K562 (cell line): ENCODE results near the gene CPOX. TPM values are rescaled to one million over a fixed set of nuclear protein-coding genes. Genes with fewer than 3 reads are reported as not detected.
"Not testable (repeated sequence)": the region's sequence is repeated elsewhere in the genome, so short reads cannot be mapped to it uniquely, and the experiment has no call there.

Source experiments
- ATAC-seq: fragments of 200-7000 bp; cut with Tn5 transposase; 3 replicates; pipeline ENCODE4 v1.9.1; 2020; ENCODE audit warnings: moderate library complexity
- BruUV-seq: library from RNA; stranded (reverse); fragments of 400-500 nt; replicated peaks from 2 replicates; lab custom pipeline; 2021; lab: Mats Ljungman, UMichigan
- CTCF ChIA-PET: fragments of 300-600 bp; formaldehyde crosslinking; extraction: SDS; loops from one replicate; lab custom pipeline; 2021; ENCODE audit warnings: low intra/inter-chr PET ratio; lab: Yijun Ruan, JAX
- POLR2A ChIA-PET: fragments of 300-600, 350-650 bp; sonication (Branson Sonifier 250); formaldehyde crosslinking; extraction: SDS; loops from one replicate; lab custom pipeline; 2021; ENCODE audit warnings: antibody characterized with exemption, inconsistent platforms; lab: Yijun Ruan, JAX
- DNase-seq, 4 experiments: peaks; one replicate each; pipeline versions ENCODE4 v3.0.0 to v3.0.0-alpha.2; 2011 to 2018; ENCODE audit warnings: low spot score in 3 of 4, mixed read lengths in 3 of 4; ENCODE audit errors: extremely low read depth in 1 of 4
- FAIRE-seq: peaks from 2 replicates; lab custom pipeline; 2011; peaks lifted over from hg19 to GRCh38; lab: Jason Lieb, UNC
- H2AFZ ChIP-seq: 2 replicates; pipeline ENCODE4 v1.6.0; 2011; ENCODE audit warnings: low read depth, low read length, control low read depth, inconsistent platforms
- H3K27ac ChIP-seq: fragments of 200-600 bp; 3 replicates; pipeline ENCODE4 v1.8.0; 2011; ENCODE audit warnings: low read depth, mild to moderate bottlenecking, control low read depth, inconsistent platforms, low read length, moderate library complexity, mixed read lengths; ENCODE audit errors: extremely low read depth
- H3K27me3 ChIP-seq, 2 experiments: fragments of 300-600 bp in 1 of 2; 2 replicates in 1 of 2; 3 replicates in 1 of 2; pipeline versions ENCODE4 v1.6.0 to v1.8.0; 2011; ENCODE audit warnings: inconsistent platforms in 2 of 2, low read length in 2 of 2, mild to moderate bottlenecking in 1 of 2, mixed read lengths in 1 of 2, moderate library complexity in 1 of 2; ENCODE audit not compliant: control insufficient read depth in 2 of 2, insufficient read depth in 2 of 2
- H3K36me3 ChIP-seq: fragments of 300-600 bp; 3 replicates; pipeline ENCODE4 v1.8.0; 2011; ENCODE audit warnings: mild to moderate bottlenecking, low read length, inconsistent platforms; ENCODE audit not compliant: control insufficient read depth, insufficient read depth
- H3K4me1 ChIP-seq, 2 experiments: fragments of 200-600 bp in 1 of 2; replicated peaks in 1 of 2; 2 replicates in 1 of 2; 3 replicates in 1 of 2; pipeline versions ENCODE4 v1.5.1 to v1.8.0; 2011; ENCODE audit warnings: inconsistent platforms in 2 of 2, low read length in 2 of 2, mild to moderate bottlenecking in 1 of 2, mixed read lengths in 1 of 2, moderate library complexity in 1 of 2; ENCODE audit not compliant: control insufficient read depth in 2 of 2, insufficient read depth in 2 of 2
- H3K4me2 ChIP-seq: 2 replicates; pipeline ENCODE4 v1.6.1; 2011; ENCODE audit warnings: low read length, control low read depth, inconsistent platforms, mixed read lengths; ENCODE audit not compliant: insufficient read depth
- H3K4me3 ChIP-seq: fragments of 200-600 bp; sonication (generic), shearing (Covaris generic); 2 replicates; pipeline ENCODE4 v1.5.1; 2016; ENCODE audit warnings: control low read depth, inconsistent platforms
- H3K79me2 ChIP-seq: fragments of 200-600 bp; 3 replicates; pipeline ENCODE4 v1.8.0; 2011; ENCODE audit warnings: low read length, inconsistent platforms; ENCODE audit not compliant: control insufficient read depth, insufficient read depth
- H3K9ac ChIP-seq, 2 experiments: 2 replicates each; pipeline versions ENCODE4 v1.6.0 to v1.6.1; 2011; ENCODE audit warnings: low read depth in 2 of 2, low read length in 2 of 2, control low read depth in 1 of 2, inconsistent platforms in 1 of 2, mild to moderate bottlenecking in 1 of 2, mixed read lengths in 1 of 2; ENCODE audit not compliant: insufficient read depth in 1 of 2
- H3K9me1 ChIP-seq: one replicate; pipeline ENCODE4 v1.6.0; 2011; ENCODE audit warnings: inconsistent platforms, mild to moderate bottlenecking, low read length, moderate library complexity; ENCODE audit not compliant: control insufficient read depth, insufficient read depth
- H3K9me3 ChIP-seq: replicated peaks from 2 replicates; pipeline ENCODE4 v1.5.1; 2011; ENCODE audit warnings: low read depth, low read length, inconsistent platforms; ENCODE audit not compliant: control insufficient read depth, insufficient read depth
- H4K20me1 ChIP-seq: replicated peaks from 2 replicates; pipeline ENCODE4 v1.6.1; 2011; ENCODE audit warnings: low read length, inconsistent platforms, mixed read lengths; ENCODE audit not compliant: control insufficient read depth, insufficient read depth
- ATF7 ChIP-seq: fragments of 450-650 bp; IDR thresholded peaks from 2 replicates; pipeline ENCODE4 v1.7.1; 2014; ENCODE audit warnings: mild to moderate bottlenecking, moderate library complexity
- BHLHE40 ChIP-seq: IDR thresholded peaks from 2 replicates; pipeline ENCODE4 v1.6.1; 2011; ENCODE audit warnings: low read length, improper control_type of control experiment
- JUND ChIP-seq, 2 experiments: IDR thresholded peaks; 2 replicates in 1 of 2; 3 replicates in 1 of 2; pipeline ENCODE4 v1.6.1; 2011; ENCODE audit warnings: borderline replicate concordance in 2 of 2, low read depth in 2 of 2, low read length in 2 of 2, improper control_type of control experiment in 1 of 2, missing biosample characterization in 1 of 2, missing genetic modification characterization in 1 of 2, missing genetic modification reagents in 1 of 2
- NCOR1 ChIP-seq: fragments of 450-650 bp; IDR thresholded peaks from 2 replicates; pipeline ENCODE4 v1.6.1; 2016; ENCODE audit warnings: mild to moderate bottlenecking, moderate library complexity
- NFRKB ChIP-seq: fragments of 450-650 bp; IDR thresholded peaks from 2 replicates; pipeline ENCODE4 v1.6.1; 2016; ENCODE audit warnings: low read depth
- SOX6 ChIP-seq: fragments of 450-650 bp; IDR thresholded peaks from 2 replicates; pipeline ENCODE4 v1.6.1; 2014; ENCODE audit warnings: mild to moderate bottlenecking
- TAF15 ChIP-seq: fragments of 200-400 bp; formaldehyde crosslinking; IDR thresholded peaks from 2 replicates; pipeline ENCODE4 v1.6.1; 2017; ENCODE audit warnings: mild to moderate bottlenecking, low read depth, low read length, moderate library complexity
- TAL1 ChIP-seq: fragments of 450-650 bp; IDR thresholded peaks from 2 replicates; pipeline ENCODE4 v1.6.1; 2016; ENCODE audit warnings: mild to moderate bottlenecking
- ZNF143 ChIP-seq: sonication (generic); formaldehyde crosslinking; IDR thresholded peaks from 2 replicates; pipeline ENCODE4 v1.9.0; 2022; ENCODE audit warnings: mild to moderate bottlenecking, missing genetic modification reagents
- ZNF583 ChIP-seq: fragments of 250-450 bp; sonication (Bioruptor Pico); IDR thresholded peaks from 2 replicates; pipeline ENCODE4 v1.4.0; 2020
- ZNF766 ChIP-seq: fragments of 200-800 bp; sonication (Bioruptor generic); conservative IDR thresholded peaks from 2 replicates; pipeline ENCODE4 v1.6.1; 2016; ENCODE audit warnings: missing genetic modification characterization, missing compliant biosample characterization
- WGBS: fragments of 100-300 bp; shearing (Covaris generic); methylation state at CpG from one replicate; pipeline ENCODE4 v1.1.6; 2016; ENCODE audit warnings: low coverage, mixed read lengths; ENCODE audit not compliant: insufficient coverage; ENCODE audit errors: missing lambda C conversion rate; 5-methylcytosine and 5-hydroxymethylcytosine counted together
- in situ Hi-C: fragments of 300-500 bp; cut with MboI; formaldehyde crosslinking; loops from 4 replicates; pipeline ENCODE4 v1.15.0; 2018; ENCODE audit warnings: inconsistent platforms, mixed read lengths
- intact Hi-C: fragments of 100-400 bp; cut with micrococcal nuclease; formaldehyde crosslinking; loops from 2 replicates; pipeline ENCODE4 v1.14.2; 2022
- polyA plus RNA-seq, 8 experiments: library from polyadenylated mRNA; depleted of rRNA in 4 of 8; stranded (reverse) in 5 of 8; unstranded in 3 of 8; fragments of >200 nt; fragmentation: Nextera tagmentation in 2 of 8; fragmentation: Illumina TruSeq in 1 of 8; extraction: Ambion mirVana in 2 of 8; extraction: Trizol in 1 of 8; gene quantifications; 2 replicates each; pipeline versions ENCODE4 v1.2.1 to v1.2.3, GENCODE V29; 2011 to 2014; ENCODE audit warnings: inconsistent platforms in 1 of 8, missing spikeins in 1 of 8
- total RNA-seq, 7 experiments: library from RNA; depleted of rRNA in 6 of 7; stranded (reverse); fragments of >200 nt in 6 of 7; fragmentation: Illumina TruSeq in 2 of 7; extraction: Trizol in 2 of 7; gene quantifications; 2 replicates each; pipeline versions ENCODE4 v1.2.1 to v1.2.3, GENCODE V29; 2011 to 2021; ENCODE audit warnings: low replicate concordance in 1 of 7

The CPOX gene
- total and polyA plus RNA-seq, 9 of the 15 experiments (the other 6 are each of a cell fraction or from before 2014, with no cell fraction given), result 14.6 to 82.1 (median 24.8) TPM

DNA sequence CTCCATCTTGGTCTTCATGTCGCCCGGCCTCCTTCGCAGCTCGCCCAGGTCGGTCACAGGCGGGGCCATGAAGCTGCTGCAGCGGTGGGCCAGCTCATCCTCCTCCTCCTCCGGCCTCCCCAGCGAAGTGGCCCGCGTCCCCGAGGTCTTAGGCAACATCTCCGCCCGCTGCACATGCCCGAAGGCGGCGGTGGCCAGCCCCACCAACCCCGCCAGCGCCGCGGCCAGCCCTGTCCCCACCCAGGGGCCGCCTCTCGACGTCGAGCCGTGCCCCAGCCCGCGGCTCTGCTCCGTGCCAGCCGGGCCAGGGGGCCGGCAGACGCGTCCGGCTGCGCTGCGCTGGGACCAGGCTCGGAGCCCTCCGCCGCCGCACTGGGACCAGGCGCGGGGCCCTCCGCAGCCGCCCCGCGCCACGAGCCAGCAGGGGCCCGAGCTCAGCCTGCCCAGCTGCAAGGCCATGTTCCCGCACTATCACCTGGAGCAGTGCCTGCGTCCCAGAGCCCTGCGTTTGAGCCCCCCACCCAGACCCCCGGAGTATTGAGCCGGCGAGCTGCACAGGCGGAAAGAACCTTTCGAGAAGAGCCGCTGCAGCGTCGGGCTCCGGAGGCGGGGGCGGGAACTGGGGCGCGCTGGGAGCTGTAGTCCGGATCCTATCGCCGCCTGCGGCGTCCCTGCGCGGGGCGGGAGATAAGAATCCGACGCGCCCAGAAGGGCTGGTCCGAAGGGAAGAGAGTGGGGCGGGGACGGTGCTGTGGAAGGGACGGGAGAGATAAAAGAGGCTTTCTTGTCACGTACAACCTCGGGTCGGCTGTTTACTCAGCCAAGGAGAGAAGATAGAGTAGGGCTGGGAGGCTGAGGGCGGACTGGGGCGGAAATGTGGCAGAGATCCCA lies at the start of gene CPOX (continued):
- TF ChIP-seq JUND (IDR thresholded peaks at IDR 0.05; ENCODE audit: borderline replicate concordance, low read depth, low read length) (peak; percentile 61), JUND (tag; IDR thresholded peaks at IDR 0.05; ENCODE audit: borderline replicate concordance, low read depth, low read length) (no peak), BHLHE40 (peak; percentile 11; the same call in 1 of the 2 replicates), SOX6 (peak; percentile 63; the same call in 1 of the 2 replicates), TAL1 (peak; percentile 70), NFRKB (no peak), ATF7 (peak; percentile 47; the same call in 1 of the 2 replicates), NCOR1 (peak; percentile 77), ZNF766 (CRISPR knock-in tag) (peak; percentile 94), ZNF583 (no peak), TAF15 (no peak), ZNF143 (CRISPR knock-in tag) (peak; percentile 83)

DNA sequence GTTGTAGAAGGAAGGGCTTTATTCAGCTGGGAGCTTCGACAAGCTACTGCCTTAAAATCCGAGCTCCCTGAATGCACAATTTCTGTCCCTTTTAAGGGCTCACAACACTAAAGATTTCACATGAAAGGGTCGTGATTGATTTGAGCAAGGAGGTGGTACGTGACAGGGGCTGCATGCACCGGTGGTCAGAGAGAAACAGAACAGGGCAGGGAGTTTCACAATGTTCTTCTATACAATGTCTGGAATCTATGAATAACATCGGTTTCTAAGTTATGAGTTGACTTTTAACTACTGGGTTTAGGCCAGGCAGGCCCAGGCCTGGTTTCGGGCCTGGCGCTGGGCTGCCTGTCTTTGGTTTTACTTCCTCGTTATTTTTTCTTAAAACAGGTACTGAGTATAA lies 49.4 kb upstream of the CPOX start:
- BruUV-seq, FAIRE-seq, H3K36me3 ChIP-seq: not testable (repeated sequence)

DNA sequence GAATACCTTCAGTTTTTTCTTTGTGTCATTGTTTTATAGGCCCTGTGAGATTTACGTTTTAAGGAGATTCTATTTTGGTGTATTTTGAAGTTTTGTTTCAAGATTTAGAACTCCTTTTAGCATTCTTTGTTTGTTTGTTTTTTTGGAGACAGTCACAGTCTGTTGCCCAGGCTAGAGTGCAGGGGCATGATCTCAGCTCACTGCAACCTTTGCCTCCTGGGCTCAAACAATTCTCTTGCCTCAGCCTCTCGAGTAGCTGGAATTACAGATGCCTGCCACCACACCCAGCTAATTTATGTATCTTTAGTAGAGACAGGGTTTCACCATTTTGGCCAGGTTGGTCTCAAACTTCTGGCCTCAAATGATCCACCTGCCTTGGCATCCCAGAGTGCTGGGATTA lies 48.3 kb upstream of the CPOX start:
- H3K27me3 ChIP-seq, BruUV-seq, intact Hi-C loops, H3K4me2 ChIP-seq, DNase-seq, H3K4me1 ChIP-seq, H3K4me3 ChIP-seq, H3K27ac ChIP-seq, H3K9me3 ChIP-seq, H4K20me1 ChIP-seq, FAIRE-seq, CTCF ChIA-PET, H3K9ac ChIP-seq, H2AFZ ChIP-seq, POLR2A ChIA-PET, H3K36me3 ChIP-seq, H3K79me2 ChIP-seq, H3K9me1 ChIP-seq, ATAC-seq, in situ Hi-C loops: not testable (repeated sequence)
- WGBS, result 14% methylated on average over 2 of the region's 2 CpGs

More for the DNA sequence above, 49.4 kb upstream of the CPOX start:
- H3K4me3 ChIP-seq, H3K27me3 ChIP-seq, H2AFZ ChIP-seq, DNase-seq, ATAC-seq, H3K79me2 ChIP-seq, H3K4me2 ChIP-seq, CTCF ChIA-PET, H3K9me3 ChIP-seq, H3K4me1 ChIP-seq, POLR2A ChIA-PET, intact Hi-C loops, H4K20me1 ChIP-seq, H3K27ac ChIP-seq, H3K9me1 ChIP-seq, in situ Hi-C loops, H3K9ac ChIP-seq: not testable (repeated sequence)
- 2% methylated on average over 6 of the region's 9 CpGs for WGBS
